ENCODE data around the gene FAM168A. TPM values are rescaled to one million over a fixed set of nuclear protein-coding genes. Genes with fewer than 3 reads are reported as not detected.
A peak's percentile ranks its signal among the peaks of the same experiment; 100 is the strongest.

The FAM168A gene
- total RNA-seq, 1 experiment from 2014 or later: 25.9 TPM

GRCh38 chr11:73398721-73399120 lies 199.2 kb downstream of the FAM168A start:
- Mint-ChIP-seq H3K27me3 (ENCODE audit: low read depth) (no peaks in the 10 kb centered on the region), H3K9me3 (no peaks in the 10 kb centered on the region), H3K4me3 (no peak overlapping the region), H3K4me1 (peaks cover 6% of the 10 kb centered on the region), H3K36me3 (no peaks in the 10 kb centered on the region), H3K27ac (no peak overlapping the region)
- CTCF ChIA-PET: interaction anchor here (0.5 to 6.8 kb wide), 10 partner anchors 26 to 1258 kb away, joined by 3 to 54 read pairs (median 5); no protein-coding TSS in a partner anchor
- ATAC-seq (no peak), DNase-seq (ENCODE audit: low spot score) (no peak)
- TF ChIP-seq FOXP4 (CRISPR knock-in tag; IDR thresholded peaks at IDR 0.05) (no peak), ZNF317 (CRISPR knock-in tag; IDR thresholded peaks at IDR 0.05; ENCODE audit: borderline replicate concordance, low read depth) (no peak), ZMAT4 (CRISPR knock-in tag; IDR thresholded peaks at IDR 0.05) (no peak), FOXJ3 (CRISPR knock-in tag; IDR thresholded peaks at IDR 0.05; ENCODE audit: borderline replicate concordance) (no peak)
- POLR2A ChIA-PET: no interaction called here

- no peak for DNase-seq (ENCODE audit: low spot score)
- H3K27me3 Mint-ChIP-seq (ENCODE audit: low read depth): no peaks in the 10 kb centered on the region
- peak; percentile 66; the same call in 1 of the 2 replicates for TF ChIP-seq ZNF317 (CRISPR knock-in tag; IDR thresholded peaks at IDR 0.05; ENCODE audit: borderline replicate concordance, low read depth)
- no peak for TF ChIP-seq ZNF232 (CRISPR knock-in tag; IDR thresholded peaks at IDR 0.05)
- H3K36me3 Mint-ChIP-seq: no peaks in the 10 kb centered on the region
- no peak for ATAC-seq
- CTCF ChIA-PET: interaction anchor here (2.0 to 6.8 kb wide), 3 partner anchors 47 to 263 kb away, joined by 10 to 54 read pairs (median 13); no protein-coding TSS in a partner anchor
- H3K27ac Mint-ChIP-seq: no peak overlapping the region
- no peak overlapping the region for H3K4me3 Mint-ChIP-seq
- no peaks in the 10 kb centered on the region for H3K9me3 Mint-ChIP-seq
- POLR2A ChIA-PET: no interaction called here
- H3K4me1 Mint-ChIP-seq: peaks cover 6% of the 10 kb centered on the region
These were observed 199.8 kb downstream of the FAM168A start for GRCh38 chr11:73398132-73398526.

GRCh38 chr11:73397468-73398131 lies 200.3 kb downstream of the FAM168A start:
- DNase-seq (ENCODE audit: low spot score) (no peak), ATAC-seq (no peak)
- Mint-ChIP-seq H3K4me1 (peaks cover under 1% of the 10 kb centered on the region; the same call in 1 of the 2 replicates), H3K9me3 (no peaks in the 10 kb centered on the region), H3K4me3 (no peak overlapping the region), H3K27me3 (ENCODE audit: low read depth) (no peaks in the 10 kb centered on the region), H3K36me3 (no peaks in the 10 kb centered on the region), H3K27ac (no peak overlapping the region)
- no peak for TF ChIP-seq ATF3 (CRISPR knock-in tag; conservative IDR thresholded peaks at IDR 0.05)
- TF ChIP-seq ATF1 (CRISPR knock-in tag; IDR thresholded peaks at IDR 0.05): no peak
- no peak for TF ChIP-seq ERG (CRISPR knock-in tag; IDR thresholded peaks at IDR 0.05)
- no peak for TF ChIP-seq FOXK1 (CRISPR knock-in tag; IDR thresholded peaks at IDR 0.05)
- no peak for TF ChIP-seq OVOL2 (CRISPR knock-in tag; IDR thresholded peaks at IDR 0.05; ENCODE audit: borderline replicate concordance)
- no peak for TF ChIP-seq ZNF671 (CRISPR knock-in tag; IDR thresholded peaks at IDR 0.05)
- no peak for TF ChIP-seq ZSCAN18 (CRISPR knock-in tag; IDR thresholded peaks at IDR 0.05)
- no peak for TF ChIP-seq ZMAT4 (CRISPR knock-in tag; IDR thresholded peaks at IDR 0.05)
- no peak for TF ChIP-seq CDX4 (CRISPR knock-in tag; IDR thresholded peaks at IDR 0.05; ENCODE audit: borderline replicate concordance)
- ChIA-PET CTCF (interaction anchor here (1.3 to 6.8 kb wide), 5 partner anchors 47 to 263 kb away, joined by 4 to 54 read pairs (median 11); no protein-coding TSS in a partner anchor), POLR2A (no interaction called here)
